GM12875 (cell line): ENCODE data around the gene GSTA3.
A peak's percentile ranks its signal among the peaks of the same experiment; 100 is the strongest.

Experiments
- H3K4me3 ChIP-seq: one replicate; pipeline ENCODE4 v1.5.1; 2011; ENCODE audit warnings: low read depth, low read length, control low read depth
- TF ChIP-seq, protein P1 (sequence below): IDR thresholded peaks from 2 replicates; pipeline ENCODE4 v1.5.1; 2011; ENCODE audit warnings: low read depth, mild to moderate bottlenecking, control low read depth, inconsistent platforms, low read length, moderate library complexity, borderline replicate concordance; ENCODE audit not compliant: insufficient read depth

GSTA3 gene

GRCh38 chr6:52887910-52888524 is 21.5 kb downstream of the GSTA3 start:
- TF ChIP-seq, protein P1, sequence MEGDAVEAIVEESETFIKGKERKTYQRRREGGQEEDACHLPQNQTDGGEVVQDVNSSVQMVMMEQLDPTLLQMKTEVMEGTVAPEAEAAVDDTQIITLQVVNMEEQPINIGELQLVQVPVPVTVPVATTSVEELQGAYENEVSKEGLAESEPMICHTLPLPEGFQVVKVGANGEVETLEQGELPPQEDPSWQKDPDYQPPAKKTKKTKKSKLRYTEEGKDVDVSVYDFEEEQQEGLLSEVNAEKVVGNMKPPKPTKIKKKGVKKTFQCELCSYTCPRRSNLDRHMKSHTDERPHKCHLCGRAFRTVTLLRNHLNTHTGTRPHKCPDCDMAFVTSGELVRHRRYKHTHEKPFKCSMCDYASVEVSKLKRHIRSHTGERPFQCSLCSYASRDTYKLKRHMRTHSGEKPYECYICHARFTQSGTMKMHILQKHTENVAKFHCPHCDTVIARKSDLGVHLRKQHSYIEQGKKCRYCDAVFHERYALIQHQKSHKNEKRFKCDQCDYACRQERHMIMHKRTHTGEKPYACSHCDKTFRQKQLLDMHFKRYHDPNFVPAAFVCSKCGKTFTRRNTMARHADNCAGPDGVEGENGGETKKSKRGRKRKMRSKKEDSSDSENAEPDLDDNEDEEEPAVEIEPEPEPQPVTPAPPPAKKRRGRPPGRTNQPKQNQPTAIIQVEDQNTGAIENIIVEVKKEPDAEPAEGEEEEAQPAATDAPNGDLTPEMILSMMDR: no peak

DNA sequence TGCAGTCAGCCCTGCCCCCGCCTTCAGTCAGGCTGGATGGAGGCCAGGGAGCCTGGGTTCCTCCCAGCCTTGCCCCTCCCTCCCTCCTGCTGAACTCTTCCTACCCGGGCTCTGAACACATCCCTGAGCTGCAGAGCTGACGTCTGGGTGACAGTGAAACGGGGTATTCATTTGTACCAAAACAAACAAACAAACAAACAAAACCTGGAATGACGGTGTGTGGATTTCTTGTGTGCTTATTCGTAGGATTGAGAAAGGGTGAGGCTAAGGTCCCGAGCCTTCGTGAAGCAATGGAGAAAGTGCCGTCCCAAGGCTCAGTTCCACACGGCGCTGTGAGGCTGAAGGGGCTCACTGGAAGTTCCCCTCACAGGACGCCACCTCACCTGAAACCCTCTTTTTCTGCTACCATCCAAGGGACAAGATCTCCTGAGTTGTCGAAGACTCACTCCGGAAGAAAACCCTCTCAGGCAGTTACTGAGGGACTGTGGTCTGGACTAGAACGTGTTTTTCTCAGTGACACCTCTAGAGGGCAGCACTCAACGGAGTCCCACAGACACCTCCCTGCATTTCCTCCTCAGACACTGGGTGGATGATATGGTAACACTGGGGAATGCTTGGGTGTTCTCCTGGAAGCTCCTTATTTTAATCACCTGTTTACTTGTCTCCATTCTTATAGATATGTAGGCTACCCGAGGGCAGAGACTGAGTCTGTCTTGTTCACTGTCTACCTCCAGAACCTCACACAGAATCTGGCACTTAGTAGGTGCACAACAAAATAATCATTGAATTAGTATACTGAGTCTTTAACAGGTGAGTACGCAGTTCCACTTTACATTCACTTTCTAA is 27.3 kb downstream of the GSTA3 start:
- H3K4me3 ChIP-seq: peak overlapping the region; percentile 17
- TF ChIP-seq, protein P1: peak; percentile 70

More at GRCh38 chr6:52887910-52888524, 21.5 kb downstream of the GSTA3 start:
- H3K4me3 ChIP-seq: no peak overlapping the region

- TF ChIP-seq, protein P1: no peak
- no peak overlapping the region for H3K4me3 ChIP-seq
Measured at GRCh38 chr6:52881662-52881995, 27.9 kb downstream of the GSTA3 start.

- TF ChIP-seq, protein P1: no peak
- H3K4me3 ChIP-seq: no peak overlapping the region
Measured at GRCh38 chr6:52877786-52878185, 31.7 kb downstream of the GSTA3 start.

GRCh38 chr6:52877168-52877567 is 32.3 kb downstream of the GSTA3 start:
- TF ChIP-seq, protein P1: no peak

GRCh38 chr6:52876056-52876787 is 33.3 kb downstream of the GSTA3 start:
- TF ChIP-seq, protein P1: no peak
- H3K4me3 ChIP-seq: no peak overlapping the region

More at GRCh38 chr6:52877168-52877567, 32.3 kb downstream of the GSTA3 start:
- H3K4me3 ChIP-seq: no peak overlapping the region

DNA sequence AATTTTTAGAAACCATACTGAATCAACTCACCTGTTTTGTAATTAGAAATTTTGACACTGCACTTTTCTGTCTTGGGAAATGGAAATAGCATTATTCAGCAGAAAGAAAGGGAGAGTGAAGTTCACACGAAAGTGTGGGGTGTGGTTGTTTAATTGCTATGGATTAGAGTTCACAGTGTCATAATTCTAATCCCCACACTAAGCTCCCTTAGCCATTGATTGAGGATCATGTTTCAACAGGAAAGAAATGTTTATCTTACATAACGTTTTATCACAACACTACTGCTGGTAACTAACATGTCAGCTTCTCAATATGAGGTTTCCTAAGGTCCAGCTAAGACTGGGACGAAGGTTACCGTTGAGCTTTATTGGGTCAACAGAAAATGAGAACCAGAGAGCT is 37.5 kb downstream of the GSTA3 start:
- no peak overlapping the region for H3K4me3 ChIP-seq
- TF ChIP-seq, protein P1: no peak
